HL-60 (cell line): Measurements from ENCODE around the gene TMC1.

ENCODE experiments used
- GABPA ChIP-seq: IDR thresholded peaks from 2 replicates; pipeline ENCODE4 v1.6.1; 2012; ENCODE audit warnings: low read depth
- POLR2AphosphoS5 ChIP-seq: IDR thresholded peaks from 2 replicates; pipeline ENCODE4 v1.6.1; 2012; ENCODE audit warnings: low read depth
- TF ChIP-seq, protein P1 (sequence below): IDR thresholded peaks from one replicate; pipeline ENCODE4 v1.5.1; 2011; ENCODE audit warnings: low read length, control low read depth, inconsistent platforms; ENCODE audit not compliant: insufficient read depth

DNA sequence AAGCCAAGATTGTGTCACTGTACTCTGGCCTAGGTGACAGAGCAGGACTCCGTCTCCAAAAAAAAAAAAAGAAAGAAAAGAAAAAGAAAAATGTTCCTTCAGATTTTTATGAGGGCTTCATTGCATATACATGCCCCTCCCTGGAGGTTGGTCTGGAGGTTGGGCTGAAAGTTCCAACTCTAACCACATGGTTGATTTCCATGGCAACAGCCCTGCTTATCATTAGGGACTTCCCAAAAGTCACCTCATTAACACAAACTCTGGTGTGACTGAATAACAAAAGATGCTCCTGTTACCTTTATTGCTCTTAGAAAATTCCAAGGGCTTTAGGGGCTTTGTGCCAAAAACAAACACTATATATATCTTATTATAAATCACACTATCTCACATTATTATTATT is 113.8 kb downstream of the TMC1 start:
- TF ChIP-seq, protein P1, sequence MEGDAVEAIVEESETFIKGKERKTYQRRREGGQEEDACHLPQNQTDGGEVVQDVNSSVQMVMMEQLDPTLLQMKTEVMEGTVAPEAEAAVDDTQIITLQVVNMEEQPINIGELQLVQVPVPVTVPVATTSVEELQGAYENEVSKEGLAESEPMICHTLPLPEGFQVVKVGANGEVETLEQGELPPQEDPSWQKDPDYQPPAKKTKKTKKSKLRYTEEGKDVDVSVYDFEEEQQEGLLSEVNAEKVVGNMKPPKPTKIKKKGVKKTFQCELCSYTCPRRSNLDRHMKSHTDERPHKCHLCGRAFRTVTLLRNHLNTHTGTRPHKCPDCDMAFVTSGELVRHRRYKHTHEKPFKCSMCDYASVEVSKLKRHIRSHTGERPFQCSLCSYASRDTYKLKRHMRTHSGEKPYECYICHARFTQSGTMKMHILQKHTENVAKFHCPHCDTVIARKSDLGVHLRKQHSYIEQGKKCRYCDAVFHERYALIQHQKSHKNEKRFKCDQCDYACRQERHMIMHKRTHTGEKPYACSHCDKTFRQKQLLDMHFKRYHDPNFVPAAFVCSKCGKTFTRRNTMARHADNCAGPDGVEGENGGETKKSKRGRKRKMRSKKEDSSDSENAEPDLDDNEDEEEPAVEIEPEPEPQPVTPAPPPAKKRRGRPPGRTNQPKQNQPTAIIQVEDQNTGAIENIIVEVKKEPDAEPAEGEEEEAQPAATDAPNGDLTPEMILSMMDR, result no peak
- TF ChIP-seq GABPA (no peak), POLR2AphosphoS5 (no peak)
